GM19099 (cell line): ENCODE measurements around the gene PIGC.

ENCODE experiments used
- POLR2A ChIP-seq: IDR thresholded peaks from 3 replicates; pipeline ENCODE4 v1.6.1; 2011; ENCODE audit warnings: low read depth; ENCODE audit not compliant: insufficient read length; ENCODE audit errors: extremely low read depth

The PIGC gene

DNA sequence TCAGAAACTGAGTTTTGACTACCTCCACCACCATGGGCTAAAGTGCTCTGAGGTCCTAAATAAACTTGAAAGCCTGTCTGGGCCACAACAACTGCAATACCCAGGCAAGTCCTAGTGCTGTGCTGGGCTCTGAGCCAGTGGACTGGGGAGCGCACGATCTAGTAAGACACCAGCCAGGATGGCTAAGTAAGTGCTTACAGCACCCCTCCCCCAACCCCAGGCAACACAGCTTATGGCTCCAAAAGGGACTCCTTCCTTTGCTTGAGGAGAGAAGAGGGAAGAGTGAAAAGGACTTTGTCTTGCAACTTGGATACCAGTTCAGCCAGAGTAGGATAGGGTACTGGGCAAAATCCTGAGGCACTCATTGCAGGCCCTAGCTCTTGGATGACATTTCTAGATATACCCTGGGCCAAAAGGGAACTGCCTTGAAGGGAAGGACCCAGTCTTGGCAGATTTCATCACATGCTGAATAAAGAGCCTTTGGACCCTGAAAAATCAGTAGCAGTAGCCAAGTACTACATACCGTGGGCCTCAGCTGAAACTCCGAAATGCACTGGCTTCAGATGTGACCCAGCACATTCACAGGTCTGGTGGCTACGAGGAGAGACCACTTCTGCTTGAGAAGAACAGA is 21.8 kb downstream of the PIGC start:
- TF ChIP-seq POLR2A: no peak

DNA sequence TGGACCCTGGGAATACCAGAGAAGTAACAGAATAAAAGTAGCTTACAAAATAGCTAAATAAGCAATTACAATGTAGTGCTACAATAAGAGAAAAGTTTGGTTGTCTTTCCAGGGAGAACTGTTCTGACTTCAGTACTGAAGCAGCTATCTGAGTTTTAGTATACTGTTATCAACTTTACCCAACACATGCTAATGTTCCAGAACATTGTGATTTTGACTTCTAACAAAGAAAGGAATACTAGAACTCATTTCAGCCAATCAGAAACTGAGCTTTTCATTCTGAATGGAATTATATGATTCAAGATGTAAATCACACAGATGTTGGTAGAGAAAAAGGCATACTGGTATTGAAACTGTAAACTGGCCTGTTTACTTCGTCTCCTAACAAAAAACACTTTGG is 23.5 kb downstream of the PIGC start, which contains the start of gene C1orf105:
C1orf105 (plus strand) TSS at position 301 of the 400 bp plus-strand sequence. CDS start 201 bp downstream, outside the sequence.
- no peak for TF ChIP-seq POLR2A

- no peak for TF ChIP-seq POLR2A
Observed at GRCh38 chr1:172417557-172417956, 26.3 kb downstream of the PIGC start.

DNA sequence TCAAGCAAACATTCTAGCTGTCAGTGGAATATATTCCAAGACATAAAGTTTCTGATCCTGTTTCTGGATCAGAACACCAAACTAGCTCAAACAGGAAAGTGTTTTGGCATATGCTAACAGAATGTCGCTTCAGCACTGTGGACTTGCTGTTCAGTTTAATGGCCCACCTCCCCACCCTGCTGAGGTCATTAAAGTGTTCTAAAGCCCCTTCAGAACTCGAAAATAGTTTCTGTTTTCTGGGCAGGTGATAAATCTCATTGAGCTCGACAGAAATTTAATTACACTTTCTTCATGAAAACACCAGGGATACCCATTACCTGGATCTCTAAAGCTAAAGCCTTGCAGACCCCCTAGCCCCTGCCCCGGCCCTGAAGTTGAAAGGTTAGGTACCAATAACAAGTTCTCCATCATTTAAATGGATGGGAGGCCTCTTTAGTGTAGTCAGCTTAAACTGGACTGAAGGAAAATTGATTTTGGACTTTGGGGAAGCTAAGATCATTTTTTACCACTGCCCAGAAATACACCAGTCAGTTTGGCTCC is 27.3 kb downstream of the PIGC start:
- TF ChIP-seq POLR2A: no peak

- no peak for TF ChIP-seq POLR2A
Observed at GRCh38 chr1:172414331-172414730, 29.5 kb downstream of the PIGC start.

- no peak for TF ChIP-seq POLR2A
Observed at GRCh38 chr1:172411791-172412338, 32.0 kb downstream of the PIGC start.

- no peak for TF ChIP-seq POLR2A
Observed at GRCh38 chr1:172410027-172410426, 33.8 kb downstream of the PIGC start.

- TF ChIP-seq POLR2A: no peak
Observed at GRCh38 chr1:172408958-172409357, 34.9 kb downstream of the PIGC start.

- no peak for TF ChIP-seq POLR2A
Observed at GRCh38 chr1:172406968-172407367, 36.9 kb downstream of the PIGC start.

- TF ChIP-seq POLR2A: no peak
Observed at GRCh38 chr1:172405912-172406311, 38.0 kb downstream of the PIGC start.

DNA sequence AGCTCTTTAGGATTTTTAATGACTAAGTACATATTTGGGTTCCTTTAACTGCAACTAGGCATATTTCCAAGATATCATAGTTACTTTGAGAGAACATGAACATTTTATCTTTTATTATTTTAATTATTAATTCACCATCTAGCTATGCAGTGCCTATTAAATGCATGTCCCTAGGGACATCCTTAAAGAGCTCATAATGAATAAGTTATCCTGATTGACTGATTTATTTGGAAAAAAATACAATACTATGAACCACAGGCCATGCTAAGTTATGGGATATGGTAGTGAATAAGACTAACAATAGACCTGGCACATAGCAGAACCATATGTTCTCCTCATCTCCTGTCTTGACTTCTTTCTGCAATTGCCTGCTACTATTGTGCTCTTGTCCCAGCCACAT is 39.7 kb downstream of the PIGC start:
- no peak for TF ChIP-seq POLR2A

DNA sequence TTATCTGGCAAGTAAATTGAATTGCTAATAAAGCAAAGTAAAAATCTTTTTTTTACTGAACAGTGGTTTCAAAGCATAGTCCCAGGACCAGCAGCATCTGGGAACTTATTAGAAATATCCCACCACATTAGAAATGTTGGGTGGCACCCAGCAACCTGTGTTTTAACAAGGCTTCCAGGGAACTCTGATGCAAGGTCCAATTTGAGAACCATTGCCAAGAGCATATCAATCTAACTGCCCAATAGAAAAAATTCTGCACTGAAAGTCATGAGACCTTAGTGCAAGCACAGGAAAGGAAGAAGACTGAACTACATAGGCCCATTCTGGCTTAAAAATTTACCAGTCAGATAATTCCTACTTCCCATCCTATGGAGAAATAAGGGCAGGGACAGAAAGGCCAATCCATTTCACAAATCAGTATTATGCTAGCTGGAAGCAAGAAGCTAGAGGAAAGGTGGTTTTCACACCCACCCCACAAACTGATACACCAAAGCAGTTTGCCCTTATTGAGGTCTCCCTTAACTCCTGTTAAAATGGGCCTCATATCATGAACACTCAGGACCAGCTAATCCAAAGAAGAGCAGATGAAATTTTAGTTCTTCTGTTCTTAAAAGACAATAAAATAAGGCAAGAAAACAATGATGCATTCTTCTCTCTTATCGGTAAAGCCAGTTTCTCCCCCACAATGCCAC is 40.8 kb downstream of the PIGC start:
- TF ChIP-seq POLR2A: no peak

GRCh38 chr1:172401892-172402291 is 42.0 kb downstream of the PIGC start:
- no peak for TF ChIP-seq POLR2A

- no peak for TF ChIP-seq POLR2A
Observed at GRCh38 chr1:172401477-172401876, 42.4 kb downstream of the PIGC start.

- TF ChIP-seq POLR2A: no peak
Observed at GRCh38 chr1:172400722-172401105, 43.2 kb downstream of the PIGC start.

GRCh38 chr1:172399756-172400721 is 43.8 kb downstream of the PIGC start:
- TF ChIP-seq POLR2A: no peak
